ENCODE measurements around the gene KDM4E.

The KDM4E gene

GRCh38 chr11:95024958-95025357 is at the start of gene KDM4E:
KDM4E (plus strand) TSS chr11:95025258; CDS start chr11:95025558, 300 bp downstream.
- Histone ChIP-seq H3K9ac (no peak within 1 kb of the TSS), H3K4me1 (ENCODE audit: low read depth, poor library complexity, severe bottlenecking) (no peaks in the 10 kb centered on the region), H3K4me3 (IDR thresholded peaks at IDR 0.05; ENCODE audit: insufficient read depth, low read depth, low read length) (no peak within 1 kb of the TSS), H2AFZ (ENCODE audit: low read depth) (no peak within 1 kb of the TSS), H3K79me2 (ENCODE audit: insufficient read depth, low read depth) (no peaks in the 10 kb centered on the region), H4K20me1 (ENCODE audit: insufficient read depth) (no peaks in the 10 kb centered on the region), H3K27ac (no peak within 1 kb of the TSS), H3K4me2 (no peak within 1 kb of the TSS), H3K27me3 (ENCODE audit: insufficient read depth, low read depth) (no peaks in the 10 kb centered on the region), H3K36me3 (ENCODE audit: insufficient read depth) (no peaks in the 10 kb centered on the region)
- no peak for TF ChIP-seq CTCF (conservative IDR thresholded peaks at IDR 0.05; ENCODE audit: low read depth, low read length)

- peaks cover 17% of the 10 kb centered on the region for H3K79me2 ChIP-seq (ENCODE audit: insufficient read depth, low read depth)
- peaks cover 11% of the 10 kb centered on the region for H3K4me1 ChIP-seq (ENCODE audit: low read depth, poor library complexity, severe bottlenecking)
- H3K9ac ChIP-seq: no peak overlapping the region
- no peak overlapping the region for H3K27ac ChIP-seq
- H3K4me2 ChIP-seq: no peak overlapping the region
- H3K36me3 ChIP-seq (ENCODE audit: insufficient read depth): 0 out of 2 replicates have a peak, but pooled peaks cover 7% of the 10 kb centered on the region
- no peak overlapping the region for H2AFZ ChIP-seq (ENCODE audit: low read depth)
- no peaks in the 10 kb centered on the region for H3K27me3 ChIP-seq (ENCODE audit: insufficient read depth, low read depth)
- H4K20me1 ChIP-seq (ENCODE audit: insufficient read depth): no peaks in the 10 kb centered on the region
- no peak for TF ChIP-seq CTCF (conservative IDR thresholded peaks at IDR 0.05; ENCODE audit: low read depth, low read length)
- H3K4me3 ChIP-seq (IDR thresholded peaks at IDR 0.05; ENCODE audit: insufficient read depth, low read depth, low read length): no peak overlapping the region
Measured at GRCh38 chr11:94975599-94975998, 49.5 kb upstream of the KDM4E start.

- no peak overlapping the region for H2AFZ ChIP-seq (ENCODE audit: low read depth)
- H3K27me3 ChIP-seq (ENCODE audit: insufficient read depth, low read depth): no peaks in the 10 kb centered on the region
- no peaks in the 10 kb centered on the region for H3K4me1 ChIP-seq (ENCODE audit: low read depth, poor library complexity, severe bottlenecking)
- no peak for TF ChIP-seq CTCF (conservative IDR thresholded peaks at IDR 0.05; ENCODE audit: low read depth, low read length)
- H3K27ac ChIP-seq: no peak overlapping the region
- no peak overlapping the region for H3K4me3 ChIP-seq (IDR thresholded peaks at IDR 0.05; ENCODE audit: insufficient read depth, low read depth, low read length)
- no peaks in the 10 kb centered on the region for H3K79me2 ChIP-seq (ENCODE audit: insufficient read depth, low read depth)
- no peak overlapping the region for H3K4me2 ChIP-seq
- H3K36me3 ChIP-seq (ENCODE audit: insufficient read depth): no peaks in the 10 kb centered on the region
- no peak overlapping the region for H3K9ac ChIP-seq
- no peaks in the 10 kb centered on the region for H4K20me1 ChIP-seq (ENCODE audit: insufficient read depth)
Measured at GRCh38 chr11:94987378-94987777, 37.7 kb upstream of the KDM4E start.

- no peaks in the 10 kb centered on the region for H3K79me2 ChIP-seq (ENCODE audit: insufficient read depth, low read depth)
- TF ChIP-seq CTCF (conservative IDR thresholded peaks at IDR 0.05; ENCODE audit: low read depth, low read length): no peak
- H2AFZ ChIP-seq (ENCODE audit: low read depth): no peak overlapping the region
- H3K27ac ChIP-seq: no peak overlapping the region
- H4K20me1 ChIP-seq (ENCODE audit: insufficient read depth): no peaks in the 10 kb centered on the region
- no peak overlapping the region for H3K9ac ChIP-seq
- H3K4me1 ChIP-seq (ENCODE audit: low read depth, poor library complexity, severe bottlenecking): no peaks in the 10 kb centered on the region
- no peak overlapping the region for H3K4me3 ChIP-seq (IDR thresholded peaks at IDR 0.05; ENCODE audit: insufficient read depth, low read depth, low read length)
- no peaks in the 10 kb centered on the region for H3K36me3 ChIP-seq (ENCODE audit: insufficient read depth)
- no peak overlapping the region for H3K4me2 ChIP-seq
- H3K27me3 ChIP-seq (ENCODE audit: insufficient read depth, low read depth): no peaks in the 10 kb centered on the region
Measured at GRCh38 chr11:94988748-94989147, 36.3 kb upstream of the KDM4E start.
